Measurements from ENCODE around the gene ARRB2. TPM values are rescaled to one million over a fixed set of nuclear protein-coding genes. Genes with fewer than 3 reads are reported as not detected.

ARRB2 gene
- total and polyA plus RNA-seq, 2 of the 4 experiments (the other 2 are of a cell fraction) = 3.9 to 10.6 TPM

- peaks cover 5% of the 10 kb centered on the region for H3K4me1 ChIP-seq (ENCODE audit: control insufficient read depth, insufficient read depth, low read length)
- no peak overlapping the region for H3K27ac ChIP-seq (ENCODE audit: insufficient read depth, low read length)
- intact Hi-C loops (cut with micrococcal nuclease) = no loop called here
- no peak overlapping the region for H2BK5ac ChIP-seq (ENCODE audit: low read depth, low read length, poor library complexity, severe bottlenecking)
- H2BK20ac ChIP-seq (ENCODE audit: low read depth, low read length) = no peak overlapping the region
- peaks cover 5% of the 10 kb centered on the region for H3K9me1 ChIP-seq (ENCODE audit: insufficient read depth, low read length)
- dilution Hi-C loops (cut with HindIII; ENCODE audit: low sequenced_read_pairs, unreplicated experiment) = no loop called here
- DNase-seq = no peak
- no peak overlapping the region for H3K56ac ChIP-seq (ENCODE audit: extremely low read depth, insufficient read depth, low read length)
- H3K14ac ChIP-seq (replicated peaks; ENCODE audit: low read depth, low read length) = no peak overlapping the region
- no peak overlapping the region for H2AK5ac ChIP-seq (ENCODE audit: low read depth, low read length)
- H3K36me3 ChIP-seq (ENCODE audit: control insufficient read depth, insufficient read depth, low read length) = peaks cover 2% of the 10 kb centered on the region; the same call in 1 of the 2 replicates
- H3K23ac ChIP-seq (ENCODE audit: low read depth, low read length) = no peak overlapping the region
- 87% methylated on average over 5 of the region's 15 CpGs; no CpG with 5 or more reads in 1 of the 2 experiments for WGBS, 2 experiments (ENCODE audit: extremely low coverage in 2 of 2, insufficient read length in 1 of 2)
- no peak overlapping the region for H4K5ac ChIP-seq (ENCODE audit: low read depth, low read length)
- CTCF ChIA-PET = no interaction called here
- ATAC-seq (ENCODE audit: low read depth) = no peak
- H2BK120ac ChIP-seq (ENCODE audit: low read depth, low read length) = no peak overlapping the region
- H3K4me3 ChIP-seq (ENCODE audit: insufficient read depth, low read depth, low read length) = no peak overlapping the region
- in situ Hi-C loops (cut with MboI; ENCODE audit: low sequenced_read_pairs) = loop anchor here (10.0 kb wide), 1 partner anchor 165 kb away; no protein-coding TSS in a partner anchor
- no peaks in the 10 kb centered on the region for H3K9me3 ChIP-seq (ENCODE audit: control insufficient read depth, insufficient read depth, low read length)
- POLR2A ChIA-PET (ENCODE audit: unreplicated experiment) = no interaction called here
- no peak overlapping the region for H2BK15ac ChIP-seq (ENCODE audit: low read depth, low read length)
- TF ChIP-seq RFX5 (IDR thresholded peaks at IDR 0.05; ENCODE audit: low read depth, low read length) = no peak
- no peak for TF ChIP-seq FOS (IDR thresholded peaks at IDR 0.05; ENCODE audit: low read depth, low read length)
- TF ChIP-seq CEBPB (IDR thresholded peaks at IDR 0.05; ENCODE audit: low read depth, low read length) = no peak
- TF ChIP-seq SMC3 (IDR thresholded peaks at IDR 0.05; ENCODE audit: low read depth, low read length) = no peak
- TF ChIP-seq MAFK (IDR thresholded peaks at IDR 0.05; ENCODE audit: low read depth, low read length) = no peak
- TF ChIP-seq, protein P1, sequence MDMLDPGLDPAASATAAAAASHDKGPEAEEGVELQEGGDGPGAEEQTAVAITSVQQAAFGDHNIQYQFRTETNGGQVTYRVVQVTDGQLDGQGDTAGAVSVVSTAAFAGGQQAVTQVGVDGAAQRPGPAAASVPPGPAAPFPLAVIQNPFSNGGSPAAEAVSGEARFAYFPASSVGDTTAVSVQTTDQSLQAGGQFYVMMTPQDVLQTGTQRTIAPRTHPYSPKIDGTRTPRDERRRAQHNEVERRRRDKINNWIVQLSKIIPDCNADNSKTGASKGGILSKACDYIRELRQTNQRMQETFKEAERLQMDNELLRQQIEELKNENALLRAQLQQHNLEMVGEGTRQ (IDR thresholded peaks at IDR 0.05; ENCODE audit: low read depth, low read length) = no peak
- TF ChIP-seq BHLHE40 (IDR thresholded peaks at IDR 0.05; ENCODE audit: low read depth, low read length) = no peak
- TF ChIP-seq RCOR1 (IDR thresholded peaks at IDR 0.05; ENCODE audit: insufficient replicate concordance, low read length) = no peak
- TF ChIP-seq NFE2L2 (IDR thresholded peaks at IDR 0.05; ENCODE audit: low read depth, low read length) = no peak
- no peak for TF ChIP-seq CTCF (conservative IDR thresholded peaks at IDR 0.05; ENCODE audit: low read depth, low read length)
- TF ChIP-seq MXI1 (IDR thresholded peaks at IDR 0.05; ENCODE audit: borderline replicate concordance, low read depth, low read length) = no peak
- TF ChIP-seq CHD1 (IDR thresholded peaks at IDR 0.05; ENCODE audit: low read depth, low read length) = no peak
- no peak for TF ChIP-seq MAZ (IDR thresholded peaks at IDR 0.05; ENCODE audit: borderline replicate concordance, low read depth, low read length)
- H2AK9ac ChIP-seq (replicated peaks; ENCODE audit: low read depth, low read length, poor library complexity) = no peak overlapping the region
- no peak overlapping the region for H3K18ac ChIP-seq (ENCODE audit: low read depth, low read length)
- peaks cover 1% of the 10 kb centered on the region for H3K27me3 ChIP-seq (ENCODE audit: control insufficient read depth, insufficient read depth, low read length)
- no peak overlapping the region for H3K4me2 ChIP-seq (ENCODE audit: low read depth, low read length)
- no peak overlapping the region for H2AFZ ChIP-seq (replicated peaks; ENCODE audit: low read length, poor library complexity)
- H4K8ac ChIP-seq (ENCODE audit: low read depth in 2 of 2, low read length in 2 of 2) = no peak overlapping the region
- H4K20me1 ChIP-seq (ENCODE audit: insufficient read depth, low read length) = 0 out of 2 replicates have a peak, but pooled peaks cover 3% of the 10 kb centered on the region
- no peak overlapping the region for H3K4ac ChIP-seq (ENCODE audit: low read depth, low read length)
- no TSS peak for BruUV-seq (replicated peaks)
- no peak overlapping the region for H3K9ac ChIP-seq (ENCODE audit: low read depth, low read length)
- no peaks in the 10 kb centered on the region for H3K79me1 ChIP-seq (ENCODE audit: low read depth in 1 of 2, low read length in 2 of 2)
- no peak overlapping the region for H4K91ac ChIP-seq (ENCODE audit: insufficient read depth, low read depth, low read length)
Observed at GRCh38 chr17:4719684-4720221, 9.3 kb downstream of the ARRB2 start.
